Stimulated activated CD8-positive, alpha-beta memory T cell treated with anti-CD3 and anti-CD28 coated beads, Interleukin-7, amount 100 ng/mL, for 24 hours (primary cell): ENCODE data around the gene BMP2K.
"Not testable (repeated sequence)": the region's sequence is repeated elsewhere in the genome, so short reads cannot be mapped to it uniquely, and the experiment has no call there.

Experiments
- DNase-seq: peaks from one replicate; pipeline ENCODE4 v3.0.0-alpha.2; 2020; ENCODE audit warnings: low read depth

The BMP2K gene

DNA sequence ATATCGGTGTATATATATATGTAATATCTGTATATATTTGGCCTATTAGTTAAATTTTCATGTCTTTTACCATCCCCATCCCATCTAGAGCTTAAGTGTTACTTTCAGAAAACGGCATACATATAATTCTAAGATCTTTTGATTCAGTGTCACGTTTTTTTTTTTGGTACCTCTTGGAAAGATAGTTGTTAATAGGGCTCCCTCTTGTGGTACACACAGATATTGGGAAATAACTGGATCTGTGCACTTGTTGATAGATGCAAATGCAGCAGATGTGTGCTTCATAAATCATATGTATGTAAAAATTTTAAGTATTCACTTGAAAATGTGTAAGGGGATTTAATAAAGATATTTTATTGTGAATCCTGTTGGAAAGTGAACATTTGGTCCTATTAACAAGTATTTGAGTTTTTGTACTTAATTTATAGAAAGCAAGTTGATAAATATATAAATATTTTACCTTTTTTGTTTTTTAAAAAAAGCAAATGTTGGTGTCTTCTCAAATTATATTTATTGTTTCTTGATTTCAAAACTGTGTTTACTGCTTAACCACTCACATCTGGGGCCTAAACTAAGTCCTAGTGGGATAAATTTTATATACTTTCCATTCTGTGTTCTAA is 88.4 kb downstream of the BMP2K start:
- DNase-seq = no peak

DNA sequence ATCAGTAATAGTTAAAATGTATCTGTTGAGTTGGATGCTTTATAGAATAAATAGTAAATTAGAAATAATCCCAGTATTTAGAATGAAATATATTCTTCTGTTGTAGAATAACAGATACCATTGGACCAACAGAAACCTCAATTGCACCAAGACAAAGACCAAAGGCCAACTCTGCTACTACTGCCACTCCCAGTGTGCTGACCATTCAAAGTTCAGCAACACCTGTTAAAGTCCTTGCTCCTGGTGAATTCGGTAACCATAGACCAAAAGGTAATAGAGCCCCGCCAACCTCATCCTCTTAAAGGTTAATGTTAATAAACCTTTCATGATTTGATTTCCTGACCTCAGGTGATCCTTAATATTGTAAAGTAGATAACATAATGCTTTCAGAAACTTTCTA is 89.3 kb downstream of the BMP2K start:
- no peak for DNase-seq

DNA sequence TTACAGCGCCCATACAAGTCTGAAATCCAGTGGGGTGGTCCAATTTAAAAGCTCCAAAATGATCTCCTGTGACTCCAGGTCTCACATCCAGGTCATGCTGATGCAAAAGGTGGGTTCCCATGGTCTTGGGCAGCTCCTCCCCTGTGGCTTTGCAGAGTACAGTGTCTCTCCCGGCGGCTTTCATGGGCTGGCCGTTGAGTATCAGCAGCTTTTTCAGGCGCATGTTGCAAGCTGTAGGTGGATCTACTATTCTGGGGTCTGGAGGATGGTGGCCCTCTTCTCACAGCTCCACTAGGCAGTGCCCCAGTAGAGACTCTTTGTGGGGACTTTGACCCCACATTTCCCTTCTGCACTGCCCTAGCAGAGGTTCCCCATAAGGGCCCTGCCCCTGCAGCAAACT is 92.6 kb downstream of the BMP2K start:
- DNase-seq = not testable (repeated sequence)

DNA sequence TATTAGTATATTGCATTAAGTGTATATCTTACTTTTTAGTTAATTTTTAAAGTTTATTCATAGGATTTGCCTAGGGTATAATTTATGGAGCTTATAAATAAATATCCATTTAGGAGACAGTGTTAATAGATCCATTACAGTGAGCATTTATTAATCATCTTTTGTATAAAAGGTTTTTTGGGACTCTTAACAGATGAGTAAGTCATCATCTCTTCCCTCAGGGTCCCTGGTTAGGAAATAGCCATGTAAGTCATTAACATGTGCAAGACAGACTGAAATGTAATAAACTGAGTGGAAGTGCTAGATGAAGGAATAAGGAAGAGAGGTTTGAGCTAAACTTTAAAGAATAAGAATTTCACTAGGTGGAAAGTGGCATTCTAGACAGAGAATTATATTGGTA is 93.9 kb downstream of the BMP2K start:
- no peak for DNase-seq

DNA sequence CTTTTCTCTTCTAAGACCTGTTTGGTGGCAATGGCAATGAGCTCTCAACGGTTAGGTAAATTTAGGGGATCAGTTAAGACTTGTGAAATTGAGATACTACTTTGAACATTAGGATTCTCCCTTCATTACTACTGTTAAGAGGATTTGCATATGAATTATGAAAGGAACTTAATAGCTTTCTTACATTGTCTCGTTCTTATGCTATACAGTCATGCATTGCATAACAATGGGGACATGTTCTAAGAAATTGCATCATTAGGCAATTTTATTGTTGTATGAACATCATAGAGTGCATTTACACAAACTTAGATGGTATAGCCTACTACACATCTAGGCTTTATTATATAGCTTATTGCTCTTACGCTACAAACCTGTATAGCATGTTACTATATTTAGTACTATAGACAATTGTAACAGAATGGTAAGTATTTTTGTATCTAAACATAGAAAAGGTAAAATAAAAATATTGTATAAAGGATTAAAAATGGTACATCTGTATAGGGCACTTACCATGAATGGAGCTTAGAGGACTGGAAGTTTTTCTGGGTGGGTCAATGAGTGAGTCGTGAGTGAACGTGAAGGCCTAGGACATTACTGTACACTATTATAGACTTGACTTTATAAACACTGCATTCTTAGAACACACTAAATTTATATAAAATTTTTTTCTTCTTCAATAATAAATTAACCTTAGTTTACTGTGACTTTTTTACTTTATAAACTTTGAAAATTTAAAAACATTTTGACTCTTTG is 100.6 kb downstream of the BMP2K start:
- DNase-seq = no peak

DNA sequence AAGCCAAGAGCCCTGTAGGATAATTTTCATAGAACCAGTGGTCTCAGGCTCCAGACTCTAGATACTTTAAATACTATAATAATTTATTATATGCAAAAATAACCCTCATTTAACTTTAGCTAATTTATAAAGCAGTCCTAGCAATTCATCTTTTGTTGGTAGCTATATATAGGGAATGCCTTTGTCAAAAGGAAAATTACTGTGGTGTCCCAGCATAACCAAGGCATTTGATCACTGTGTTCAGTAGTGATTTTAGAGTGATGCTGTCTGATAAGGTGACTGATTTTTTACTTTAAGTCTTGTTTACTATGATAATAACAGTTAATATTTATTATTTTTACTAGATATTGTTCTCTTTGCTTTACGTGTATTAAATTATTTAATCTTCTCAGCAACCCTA is 101.9 kb downstream of the BMP2K start:
- DNase-seq = no peak

DNA sequence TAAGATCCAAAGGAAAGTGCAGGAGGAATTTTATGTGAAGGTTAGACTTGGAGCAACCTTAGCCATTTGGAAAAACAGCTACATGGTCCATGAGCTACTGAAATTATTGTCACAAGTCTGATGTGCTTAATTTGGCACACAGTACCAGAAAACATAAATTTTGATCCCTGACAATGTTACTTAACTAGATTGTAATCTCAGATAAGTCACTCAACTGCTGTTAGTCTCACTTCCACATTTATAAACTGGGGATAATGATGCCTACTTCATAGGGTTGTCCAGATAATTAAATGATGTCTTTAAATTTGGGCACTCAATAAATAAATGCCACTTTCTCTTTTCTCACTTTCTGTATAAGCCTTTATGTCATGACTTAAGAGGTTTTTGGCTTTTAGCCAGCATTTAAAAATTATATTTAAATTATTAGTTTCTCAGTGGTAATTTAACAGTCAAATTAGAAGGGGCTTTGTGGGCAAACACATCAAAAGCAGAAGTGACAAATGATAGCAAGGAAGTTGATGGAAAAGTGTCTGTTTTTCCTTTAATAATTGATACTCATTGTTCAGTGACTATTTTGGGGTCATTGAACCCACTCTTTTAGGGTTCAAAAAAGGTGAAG is 104.8 kb downstream of the BMP2K start:
- no peak for DNase-seq

DNA sequence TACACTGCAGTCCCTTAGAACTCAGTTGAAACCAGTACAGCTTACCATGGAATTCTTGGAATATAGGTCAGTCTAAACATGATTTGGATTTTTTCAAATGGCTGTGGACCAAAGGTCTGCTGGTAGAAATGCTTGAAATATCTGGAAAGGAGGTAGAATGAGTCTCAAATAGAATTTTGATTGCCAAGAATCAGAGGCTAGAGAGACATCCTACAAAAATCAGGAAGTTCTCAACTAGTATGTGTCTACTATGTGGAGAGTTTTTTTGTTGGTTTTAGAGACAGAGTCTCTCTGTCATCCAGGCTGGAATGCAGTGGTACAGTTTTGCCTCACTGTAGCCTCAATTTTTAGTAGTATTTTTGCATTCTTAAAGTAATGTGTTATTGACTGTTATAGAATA is 109.4 kb downstream of the BMP2K start:
- no peak for DNase-seq

DNA sequence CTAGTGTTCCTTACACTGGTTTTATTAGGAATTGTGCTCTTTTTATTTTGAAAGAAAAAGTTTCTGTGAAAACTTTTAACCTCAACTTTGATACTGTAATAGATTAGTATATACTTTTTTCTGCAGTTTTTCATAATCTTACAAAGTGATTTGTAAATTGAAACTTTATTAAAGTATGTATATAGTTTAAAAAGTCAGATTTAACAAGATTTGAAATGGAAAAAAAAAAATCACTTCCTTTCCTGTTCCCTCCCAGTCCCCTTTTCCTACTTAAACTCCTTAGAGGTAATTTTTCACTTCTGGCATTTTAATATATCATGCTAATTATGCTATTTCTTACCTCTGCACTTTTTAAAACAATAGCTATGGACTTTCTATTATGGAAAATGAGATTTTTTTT is 113.8 kb downstream of the BMP2K start:
- DNase-seq = no peak

DNA sequence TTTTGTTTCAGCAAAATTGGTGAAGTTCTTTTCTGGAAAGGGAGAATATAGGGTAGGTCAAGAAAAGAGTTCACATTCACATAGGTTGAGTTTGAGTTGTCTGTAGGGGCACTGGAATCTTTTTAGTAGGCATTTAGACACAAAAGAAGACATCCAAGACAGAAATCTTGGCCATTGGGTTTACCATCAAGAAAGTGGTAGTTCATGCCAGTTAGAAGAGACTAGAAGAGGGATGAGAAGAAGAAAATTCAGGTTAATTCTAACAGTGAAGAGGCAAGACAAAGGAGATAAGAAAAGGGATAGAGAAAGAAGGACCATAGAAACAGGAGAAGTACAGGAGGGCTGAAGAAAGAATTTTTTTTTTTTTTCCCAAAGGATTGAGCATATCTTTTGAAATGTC is 123.2 kb downstream of the BMP2K start:
- no peak for DNase-seq

DNA sequence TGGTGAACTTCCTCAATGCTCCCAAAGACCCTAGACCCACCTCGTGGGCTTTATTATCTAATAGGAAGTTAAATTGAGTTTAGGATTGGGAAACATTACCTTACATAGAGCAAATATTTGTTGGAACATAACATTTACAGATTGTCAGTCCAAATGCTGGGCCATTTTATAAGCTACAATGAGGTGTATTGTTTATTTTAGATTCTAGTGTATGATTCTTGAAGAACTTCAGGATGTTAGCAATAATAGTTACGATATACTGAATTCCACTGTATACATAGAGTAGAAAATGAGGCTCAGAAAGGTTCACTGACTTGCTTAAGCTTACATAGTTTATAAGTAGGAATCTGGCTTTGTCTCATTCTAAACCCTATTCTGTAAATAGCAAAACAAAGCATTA is 125.7 kb downstream of the BMP2K start:
- no peak for DNase-seq

DNA sequence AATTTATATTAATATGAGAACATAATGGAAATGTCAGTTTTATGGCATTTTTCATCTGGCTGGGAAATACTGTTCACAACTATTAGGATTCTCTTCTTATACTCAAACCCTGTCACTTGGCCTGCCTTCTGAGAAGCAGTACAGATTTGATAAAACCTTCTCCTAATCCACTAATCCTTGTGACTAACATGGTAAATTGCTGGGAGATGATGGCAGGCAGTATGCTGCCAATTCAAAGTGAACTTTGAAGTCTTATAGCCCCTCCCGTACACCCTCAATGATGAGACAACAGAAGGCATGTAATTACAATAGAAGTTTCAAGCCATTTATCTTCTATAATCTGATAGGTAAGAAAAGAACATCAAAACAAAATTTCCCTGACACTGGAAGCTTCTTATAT is 126.1 kb downstream of the BMP2K start:
- no peak for DNase-seq

DNA sequence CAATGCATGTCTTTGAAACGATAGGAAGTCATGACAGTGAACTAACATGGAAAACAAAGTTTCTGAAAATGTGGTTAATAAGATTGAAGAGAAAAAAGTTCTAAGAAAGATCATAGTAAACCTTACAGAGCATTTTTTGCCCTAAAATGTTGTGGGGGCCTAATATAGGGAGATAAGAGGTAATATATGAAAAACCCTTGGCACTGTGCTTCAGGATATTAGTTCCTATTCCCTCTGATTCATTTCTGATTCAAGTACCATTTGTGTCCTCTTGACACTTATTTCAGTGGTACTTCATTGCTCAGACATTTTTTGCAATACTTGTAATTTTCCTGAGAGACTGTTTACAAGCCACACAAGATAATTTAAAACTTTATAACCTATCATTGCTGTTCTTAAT is 128.0 kb downstream of the BMP2K start:
- DNase-seq = no peak

DNA sequence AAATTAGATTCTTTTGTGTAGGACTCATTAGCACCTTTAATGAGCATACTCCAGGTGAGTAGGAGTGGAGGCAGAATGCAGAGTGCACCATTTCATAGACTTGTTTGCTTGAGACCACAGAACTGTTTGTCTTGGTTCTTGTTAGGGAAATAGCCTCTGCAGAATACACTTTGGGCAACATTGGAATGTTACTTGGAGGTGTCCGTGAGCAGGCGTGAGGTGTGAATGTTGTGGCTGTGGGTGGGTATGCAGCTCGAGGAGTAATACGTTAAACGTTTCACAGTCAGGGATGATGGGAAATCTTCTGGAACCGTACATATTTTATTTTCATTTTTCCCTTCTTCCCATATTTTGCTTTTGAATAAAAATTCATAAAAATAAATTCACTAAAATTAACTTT is 131.5 kb downstream of the BMP2K start:
- no peak for DNase-seq

DNA sequence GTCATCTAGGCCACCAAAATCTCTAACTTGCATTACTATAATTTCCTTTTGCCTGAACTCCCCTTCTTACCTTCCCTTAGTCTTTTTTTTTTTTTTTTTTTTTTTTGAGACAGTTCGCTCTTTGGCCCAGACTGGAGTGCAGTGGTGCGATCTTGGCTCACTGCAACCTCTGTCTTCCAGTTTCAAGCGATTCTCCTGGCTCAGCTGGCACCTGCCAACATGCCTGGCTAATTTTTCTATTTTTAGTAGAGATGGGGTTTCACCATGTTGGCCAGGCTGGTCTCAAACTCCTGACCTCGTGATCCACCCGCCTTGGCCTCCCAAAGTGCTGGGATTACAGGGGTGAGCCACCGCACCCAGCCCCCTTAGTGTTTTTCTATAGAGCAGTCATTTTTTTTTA is 132.8 kb downstream of the BMP2K start:
- DNase-seq = not testable (repeated sequence)

DNA sequence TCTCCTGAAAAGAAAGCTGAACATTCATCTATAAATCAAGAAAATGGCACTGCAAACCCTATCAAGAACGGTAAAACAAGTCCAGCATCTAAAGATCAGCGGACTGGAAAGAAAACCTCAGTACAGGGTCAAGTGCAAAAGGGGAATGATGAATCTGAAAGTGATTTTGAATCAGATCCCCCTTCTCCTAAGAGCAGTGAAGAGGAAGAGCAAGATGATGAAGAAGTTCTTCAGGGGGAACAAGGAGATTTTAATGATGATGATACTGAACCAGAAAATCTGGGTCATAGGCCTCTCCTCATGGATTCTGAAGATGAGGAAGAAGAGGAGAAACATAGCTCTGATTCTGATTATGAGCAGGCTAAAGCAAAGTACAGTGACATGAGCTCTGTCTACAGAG is 134.5 kb downstream of the BMP2K start:
- DNase-seq = no peak

DNA sequence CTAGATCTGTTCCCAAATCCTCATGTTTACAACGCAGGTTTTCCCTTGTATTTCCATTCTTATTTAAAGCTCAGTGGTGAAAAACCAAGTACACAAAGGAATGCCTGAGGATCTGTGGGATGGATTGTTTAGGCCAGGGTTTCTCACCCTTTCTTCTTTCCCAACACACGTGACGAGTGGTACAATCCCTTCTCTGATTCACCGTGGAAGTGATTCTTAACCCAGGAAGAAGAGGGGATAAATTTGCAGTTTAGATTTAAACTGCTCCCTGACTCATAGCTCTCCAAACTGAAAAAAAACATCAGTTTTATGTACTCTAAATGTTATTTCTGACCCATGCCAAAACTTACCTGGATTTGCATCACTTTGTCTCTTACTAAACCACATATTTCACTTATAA is 146.1 kb downstream of the BMP2K start:
- DNase-seq = no peak

DNA sequence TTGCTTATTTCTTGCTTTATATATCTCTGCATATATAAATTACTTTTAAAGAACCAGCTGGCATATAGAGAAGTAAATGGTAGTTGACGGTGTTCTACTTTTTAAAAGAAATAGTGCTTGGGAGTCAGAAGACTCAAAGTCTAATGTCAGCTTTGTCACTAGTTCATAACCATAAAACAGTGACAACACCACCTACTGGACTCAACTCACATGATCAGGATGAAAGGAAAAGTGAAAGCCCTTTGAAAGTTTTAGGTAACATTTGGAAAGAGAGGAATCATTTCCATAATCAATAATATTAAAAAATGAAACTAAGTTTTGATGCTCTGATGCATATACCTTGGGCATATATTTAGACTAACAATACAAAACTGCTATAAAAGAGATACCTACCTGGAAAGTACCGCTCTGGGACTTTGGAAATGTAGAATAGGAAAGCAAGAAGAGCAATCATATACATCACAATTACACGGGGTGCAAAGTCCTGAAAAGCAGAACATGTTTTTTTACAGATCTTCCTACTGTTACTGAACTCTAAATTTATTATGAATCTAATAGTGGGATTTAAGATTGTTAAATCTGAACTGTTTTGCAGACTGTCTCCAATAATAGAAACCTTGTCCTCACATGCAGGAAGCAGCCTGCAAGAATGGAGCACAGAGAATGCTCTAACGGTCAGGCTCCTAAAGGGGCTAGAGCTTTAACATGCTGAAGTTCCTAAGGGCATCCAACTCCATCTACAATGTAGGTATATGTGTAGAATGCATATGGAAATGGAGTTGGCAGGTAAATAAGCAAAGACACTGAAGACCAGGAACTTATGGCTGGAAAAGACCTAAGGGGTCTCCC is 147.5 kb downstream of the BMP2K start:
- DNase-seq = no peak

DNA sequence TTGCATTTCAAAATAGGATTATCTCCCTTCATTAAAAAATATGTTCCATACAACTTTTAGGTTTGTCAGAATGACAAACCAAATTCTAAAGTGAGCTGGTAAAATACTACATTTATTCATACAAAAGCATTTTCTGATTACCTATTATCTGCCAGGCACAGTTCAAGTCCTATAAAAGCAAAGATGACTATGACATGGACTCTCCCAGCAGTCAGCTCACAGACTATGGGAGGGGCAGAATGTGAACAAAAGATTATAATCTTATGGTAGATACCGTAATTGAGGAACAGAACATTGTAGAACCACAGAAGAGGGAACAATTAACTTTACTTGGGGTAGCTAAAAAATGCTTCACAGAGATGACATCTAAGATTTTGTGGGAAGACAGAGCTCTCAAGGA is 150.7 kb downstream of the BMP2K start:
- DNase-seq = no peak

DNA sequence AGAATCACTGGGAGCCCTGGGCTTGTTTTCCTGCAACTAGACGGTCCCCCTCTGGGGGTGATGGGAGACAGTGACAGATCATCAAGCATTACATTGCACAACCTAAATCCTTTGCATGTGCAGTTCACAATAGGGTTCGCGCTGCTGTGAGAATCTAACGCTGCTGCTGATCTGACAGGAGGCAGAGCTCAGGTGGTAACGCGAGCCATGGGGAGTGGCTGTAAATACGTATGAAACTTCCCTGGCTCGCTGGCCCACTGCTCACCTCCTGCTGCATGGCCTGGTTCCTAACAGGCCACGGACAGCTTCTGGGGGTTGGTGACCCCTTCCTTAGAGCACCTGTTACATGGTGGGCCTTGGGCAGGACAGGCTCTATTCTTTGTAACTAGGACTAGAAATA is 152.7 kb downstream of the BMP2K start:
- no peak for DNase-seq

DNA sequence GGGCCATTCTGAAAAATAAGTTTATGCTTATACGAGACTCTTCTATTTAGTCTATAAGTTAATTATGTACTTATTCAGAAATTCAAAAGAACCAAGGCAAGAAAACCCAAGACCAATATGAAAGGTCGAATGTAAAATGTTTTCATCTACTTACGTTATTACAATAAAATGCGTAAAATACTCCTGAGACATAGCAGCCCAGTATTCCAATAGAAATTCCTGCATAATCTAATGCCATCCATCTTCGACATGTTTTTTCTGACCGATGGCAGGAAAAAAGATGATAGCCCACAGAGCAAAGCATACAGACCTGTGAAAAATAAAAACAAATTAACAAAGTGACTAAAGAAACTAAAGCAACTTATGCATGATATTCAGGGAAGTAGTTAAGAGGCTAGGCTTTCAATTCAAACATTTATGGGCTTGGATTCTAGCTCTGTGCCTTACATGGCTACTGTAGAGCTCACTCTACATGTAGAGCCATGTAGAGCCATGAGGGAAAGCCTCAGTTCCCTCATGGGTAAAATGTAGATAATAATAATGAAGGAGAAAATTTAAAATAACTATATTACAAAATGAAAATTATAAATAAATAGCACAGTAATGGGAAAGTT is 154.0 kb downstream of the BMP2K start:
- DNase-seq = no peak

DNA sequence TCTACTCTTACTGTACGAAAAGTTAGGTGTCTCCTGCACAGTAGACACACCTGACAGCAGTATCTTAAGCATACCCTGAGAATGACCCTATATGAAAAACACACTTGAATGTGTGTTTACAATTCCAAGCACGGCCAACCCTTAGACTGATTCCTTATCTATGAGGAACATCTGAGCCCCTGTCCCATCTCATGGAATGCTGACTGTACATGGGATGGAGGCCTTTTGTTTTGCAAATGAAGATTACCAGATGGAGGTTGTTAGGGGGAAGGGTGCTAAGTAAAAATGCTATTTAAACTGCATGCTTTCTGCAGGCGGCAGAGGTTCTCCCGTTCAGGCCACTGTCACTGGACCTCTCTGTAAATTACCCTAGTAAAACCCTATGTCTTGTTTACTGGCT is 160.8 kb downstream of the BMP2K start:
- no peak for DNase-seq
